OCI-LY7 (cell line): ENCODE results near the gene GALNT5. TPM values are rescaled to one million over a fixed set of nuclear protein-coding genes. Genes with fewer than 3 reads are reported as not detected.

Source experiments
- BruUV-seq: library from RNA; stranded (reverse); fragments of 400-500 nt; replicated peaks from 2 replicates; lab custom pipeline; 2021; lab: Mats Ljungman, UMichigan
- CTCF ChIA-PET: fragments of 300-600 bp; sonication (Branson Sonifier 250); formaldehyde crosslinking; loops from one replicate; lab custom pipeline; 2022; ENCODE audit warnings: antibody characterized with exemption; ENCODE audit not compliant: unreplicated experiment; lab: Charles Lee
- POLR2A ChIA-PET: fragments of 300-600 bp; sonication (Branson Sonifier 250); formaldehyde crosslinking; loops from one replicate; lab custom pipeline; 2022; ENCODE audit warnings: antibody characterized with exemption; lab: Charles Lee
- DNase-seq: peaks from one replicate; pipeline ENCODE4 v3.0.0-alpha.2; 2015; ENCODE audit warnings: low spot score
- H2AFZ ChIP-seq: fragments of 200-600 bp; sonication (generic), shearing (Covaris generic); 2 replicates; pipeline ENCODE4 v1.6.1; 2014; ENCODE audit warnings: mild to moderate bottlenecking, antibody characterized with exemption, low read length, moderate library complexity
- H3K27ac ChIP-seq: fragments of 200-600 bp; sonication (generic); 2 replicates; pipeline ENCODE4 v1.5.1; 2014; ENCODE audit warnings: mixed run types, low read depth, mild to moderate bottlenecking, moderate library complexity, low read length, inconsistent platforms; ENCODE audit not compliant: poor library complexity, severe bottlenecking
- H3K36me3 ChIP-seq: fragments of 200-600 bp; sonication (generic); 2 replicates; pipeline ENCODE4 v1.6.1; 2014; ENCODE audit warnings: mild to moderate bottlenecking, antibody characterized with exemption, low read length, moderate library complexity, mixed read lengths; ENCODE audit not compliant: insufficient read depth
- H3K4me1 ChIP-seq: fragments of 200-600 bp; sonication (generic); 2 replicates; pipeline ENCODE4 v1.5.1; 2014; ENCODE audit warnings: mild to moderate bottlenecking, low read length; ENCODE audit not compliant: insufficient read depth, poor library complexity, severe bottlenecking
- H3K4me2 ChIP-seq: fragments of 200-600 bp; sonication (generic); 2 replicates; pipeline ENCODE4 v1.6.1; 2014; ENCODE audit warnings: mild to moderate bottlenecking, low read length
- H3K4me3 ChIP-seq: fragments of 200-600 bp; sonication (generic); 2 replicates; pipeline ENCODE4 v1.5.1; 2014; ENCODE audit warnings: mild to moderate bottlenecking, low read depth, low read length; ENCODE audit not compliant: poor library complexity, severe bottlenecking
- H3K79me2 ChIP-seq: fragments of 200-600 bp; sonication (generic); 2 replicates; pipeline ENCODE4 v1.6.1; 2016; ENCODE audit warnings: low read depth, mild to moderate bottlenecking, low read length, moderate library complexity, mixed read lengths; ENCODE audit not compliant: insufficient read depth
- H3K9me2 ChIP-seq: fragments of 200-600 bp; sonication (generic); 2 replicates; pipeline ENCODE4 v1.6.1; 2016; ENCODE audit warnings: mild to moderate bottlenecking, low read length, mixed read lengths; ENCODE audit not compliant: insufficient read depth
- H3K9me3 ChIP-seq: fragments of 200-600 bp; sonication (generic); 2 replicates; pipeline ENCODE4 v1.6.1; 2014; ENCODE audit warnings: mild to moderate bottlenecking, mixed run types, low read length, mixed read lengths
- H4K20me1 ChIP-seq: fragments of 200-600 bp; sonication (generic); 2 replicates; pipeline ENCODE4 v1.6.1; 2014; ENCODE audit warnings: mild to moderate bottlenecking, antibody characterized with exemption, low read length, moderate library complexity, mixed read lengths; ENCODE audit not compliant: insufficient read depth
- EZH2phosphoT487 ChIP-seq: fragments of 200-600 bp; sonication (generic); IDR thresholded peaks from 2 replicates; pipeline ENCODE4 v1.6.1; 2018; ENCODE audit warnings: low read depth, borderline replicate concordance, mild to moderate bottlenecking, mixed run types, antibody characterized with exemption, low read length, moderate library complexity, mixed read lengths
- intact Hi-C: fragments of 100-400 bp; cut with micrococcal nuclease; formaldehyde crosslinking; loops from one replicate; pipeline ENCODE4 v1.10.0; 2022; ENCODE audit not compliant: unreplicated experiment
- total RNA-seq, 2 experiments: library from RNA; depleted of rRNA in 1 of 2; stranded (reverse); fragments of >200 nt in 1 of 2; shearing (Covaris generic) in 1 of 2; gene quantifications; 2 replicates each; pipeline ENCODE4 v1.2.3, GENCODE V29; 2014 to 2022
- TF ChIP-seq, protein P1 (sequence below): fragments of 200-600 bp; sonication (generic); conservative IDR thresholded peaks from 2 replicates; pipeline ENCODE4 v1.5.1; 2014; ENCODE audit warnings: mild to moderate bottlenecking, antibody characterized with exemption, low read length, moderate library complexity, mixed read lengths

Gene GALNT5
- total RNA-seq, 2 experiments from 2014 or later: not detected

DNA sequence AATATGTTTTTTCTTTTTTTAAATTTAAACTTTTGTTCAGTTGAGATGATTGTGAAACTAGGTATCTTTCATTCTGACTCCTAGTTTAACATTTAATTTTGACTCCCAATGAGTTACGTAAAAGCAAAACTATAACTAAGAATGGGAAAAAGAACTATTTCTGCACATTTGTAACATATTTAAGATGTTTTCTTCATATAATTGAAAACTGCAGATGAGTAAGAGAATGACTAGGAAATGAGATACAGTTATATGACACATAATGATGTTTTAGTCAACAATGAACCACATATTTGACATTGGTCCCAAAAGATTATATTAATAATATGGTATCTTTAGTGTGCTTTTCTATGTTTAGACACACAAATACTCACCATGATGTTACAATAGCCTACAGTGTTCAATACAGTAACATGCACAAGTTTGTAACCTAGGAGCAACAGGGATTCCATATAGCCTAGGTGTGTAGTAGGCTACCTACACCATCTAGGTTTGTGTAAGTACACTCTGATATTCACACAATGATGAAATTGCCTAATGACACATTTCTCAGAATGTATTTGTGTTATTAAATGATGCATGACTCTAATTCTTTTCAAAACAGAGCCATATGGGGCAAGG lies 55.5 kb downstream of the GALNT5 start:
- no peak overlapping the region for H2AFZ ChIP-seq
- POLR2A ChIA-PET: no interaction called here
- no peaks in the 10 kb centered on the region for H4K20me1 ChIP-seq
- DNase-seq: no peak
- BruUV-seq: no TSS peak
- CTCF ChIA-PET: no interaction called here
- no peak overlapping the region for H3K4me2 ChIP-seq
- H3K36me3 ChIP-seq: no peaks in the 10 kb centered on the region
- intact Hi-C loops: no loop called here
- no peak overlapping the region for H3K4me3 ChIP-seq
- H3K9me3 ChIP-seq: no peaks in the 10 kb centered on the region
- no peak overlapping the region for H3K27ac ChIP-seq
- no peaks in the 10 kb centered on the region for H3K9me2 ChIP-seq
- H3K79me2 ChIP-seq: no peaks in the 10 kb centered on the region
- TF ChIP-seq, protein P1, sequence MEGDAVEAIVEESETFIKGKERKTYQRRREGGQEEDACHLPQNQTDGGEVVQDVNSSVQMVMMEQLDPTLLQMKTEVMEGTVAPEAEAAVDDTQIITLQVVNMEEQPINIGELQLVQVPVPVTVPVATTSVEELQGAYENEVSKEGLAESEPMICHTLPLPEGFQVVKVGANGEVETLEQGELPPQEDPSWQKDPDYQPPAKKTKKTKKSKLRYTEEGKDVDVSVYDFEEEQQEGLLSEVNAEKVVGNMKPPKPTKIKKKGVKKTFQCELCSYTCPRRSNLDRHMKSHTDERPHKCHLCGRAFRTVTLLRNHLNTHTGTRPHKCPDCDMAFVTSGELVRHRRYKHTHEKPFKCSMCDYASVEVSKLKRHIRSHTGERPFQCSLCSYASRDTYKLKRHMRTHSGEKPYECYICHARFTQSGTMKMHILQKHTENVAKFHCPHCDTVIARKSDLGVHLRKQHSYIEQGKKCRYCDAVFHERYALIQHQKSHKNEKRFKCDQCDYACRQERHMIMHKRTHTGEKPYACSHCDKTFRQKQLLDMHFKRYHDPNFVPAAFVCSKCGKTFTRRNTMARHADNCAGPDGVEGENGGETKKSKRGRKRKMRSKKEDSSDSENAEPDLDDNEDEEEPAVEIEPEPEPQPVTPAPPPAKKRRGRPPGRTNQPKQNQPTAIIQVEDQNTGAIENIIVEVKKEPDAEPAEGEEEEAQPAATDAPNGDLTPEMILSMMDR: no peak
- no peak for TF ChIP-seq EZH2phosphoT487
- no peaks in the 10 kb centered on the region for H3K4me1 ChIP-seq

GRCh38 chr2:157315901-157316300 lies 58.4 kb downstream of the GALNT5 start:
- Histone ChIP-seq H2AFZ (no peak overlapping the region), H3K27ac (no peak overlapping the region), H4K20me1 (no peaks in the 10 kb centered on the region), H3K4me3 (no peak overlapping the region), H3K4me2 (no peak overlapping the region), H3K36me3 (no peaks in the 10 kb centered on the region), H3K79me2 (no peaks in the 10 kb centered on the region), H3K9me3 (no peaks in the 10 kb centered on the region), H3K4me1 (no peaks in the 10 kb centered on the region), H3K9me2 (no peaks in the 10 kb centered on the region)
- TF ChIP-seq, protein P1: no peak
- TF ChIP-seq EZH2phosphoT487: no peak
- BruUV-seq: no TSS peak
- POLR2A ChIA-PET: interaction anchor here (0.9 to 1.6 kb wide), 3 partner anchors 10 to 20 kb away, joined by 3 to 4 read pairs (median 3); no protein-coding TSS in a partner anchor
- CTCF ChIA-PET: interaction anchor here (1.1 kb wide), 1 partner anchor 11 kb away, joined by 4 read pairs; no protein-coding TSS in a partner anchor
- intact Hi-C loops: no loop called here
- no peak for DNase-seq

DNA sequence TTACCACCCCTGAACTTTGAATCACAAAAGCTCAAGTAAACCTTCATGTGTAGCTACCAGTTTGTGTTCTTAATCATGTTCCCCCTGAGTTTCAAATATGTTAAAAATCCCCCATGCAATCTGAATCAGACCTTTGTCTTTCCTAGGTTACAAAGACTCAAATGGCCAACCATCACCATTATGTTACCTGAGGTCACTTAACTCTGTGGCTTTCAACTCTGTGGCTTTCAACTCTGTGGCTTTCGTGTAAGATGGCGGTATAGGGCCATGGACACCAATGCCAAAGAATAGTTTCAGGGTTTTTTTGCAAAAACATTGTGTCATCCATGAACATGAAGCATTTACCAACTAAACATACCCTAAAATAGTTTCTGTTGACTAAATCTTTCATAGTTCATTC lies 61.4 kb downstream of the GALNT5 start:
- Histone ChIP-seq H2AFZ (no peak overlapping the region), H4K20me1 (no peaks in the 10 kb centered on the region), H3K4me1 (peaks cover 5% of the 10 kb centered on the region), H3K9me2 (no peaks in the 10 kb centered on the region), H3K9me3 (no peaks in the 10 kb centered on the region), H3K36me3 (no peaks in the 10 kb centered on the region), H3K79me2 (no peaks in the 10 kb centered on the region), H3K27ac (no peak overlapping the region), H3K4me2 (no peak overlapping the region), H3K4me3 (no peak overlapping the region)
- BruUV-seq: no TSS peak
- intact Hi-C loops: no loop called here
- POLR2A ChIA-PET: interaction anchor here (0.9 kb wide), 1 partner anchor 29 kb away, joined by 3 read pairs; no protein-coding TSS in a partner anchor
- no peak for DNase-seq
- TF ChIP-seq EZH2phosphoT487: no peak
- TF ChIP-seq, protein P1: no peak
- CTCF ChIA-PET: interaction anchor here (1.0 to 1.6 kb wide), 2 partner anchors 12 to 13 kb away, joined by 3 to 4 read pairs; no protein-coding TSS in a partner anchor
